Left hindlimb (tissue), 1 donor: ENCODE data around the gene RNF32.
"Not testable (repeated sequence)": the region's sequence is repeated elsewhere in the genome, so short reads cannot be mapped to it uniquely, and the experiment has no call there.

ENCODE experiments used
- DNase-seq: peaks from one replicate; pipeline ENCODE4 v3.0.0-alpha.2; 2018

RNF32 gene

GRCh38 chr7:156676263-156676662 lies 35.7 kb downstream of the RNF32 start:
- DNase-seq, result no peak

DNA sequence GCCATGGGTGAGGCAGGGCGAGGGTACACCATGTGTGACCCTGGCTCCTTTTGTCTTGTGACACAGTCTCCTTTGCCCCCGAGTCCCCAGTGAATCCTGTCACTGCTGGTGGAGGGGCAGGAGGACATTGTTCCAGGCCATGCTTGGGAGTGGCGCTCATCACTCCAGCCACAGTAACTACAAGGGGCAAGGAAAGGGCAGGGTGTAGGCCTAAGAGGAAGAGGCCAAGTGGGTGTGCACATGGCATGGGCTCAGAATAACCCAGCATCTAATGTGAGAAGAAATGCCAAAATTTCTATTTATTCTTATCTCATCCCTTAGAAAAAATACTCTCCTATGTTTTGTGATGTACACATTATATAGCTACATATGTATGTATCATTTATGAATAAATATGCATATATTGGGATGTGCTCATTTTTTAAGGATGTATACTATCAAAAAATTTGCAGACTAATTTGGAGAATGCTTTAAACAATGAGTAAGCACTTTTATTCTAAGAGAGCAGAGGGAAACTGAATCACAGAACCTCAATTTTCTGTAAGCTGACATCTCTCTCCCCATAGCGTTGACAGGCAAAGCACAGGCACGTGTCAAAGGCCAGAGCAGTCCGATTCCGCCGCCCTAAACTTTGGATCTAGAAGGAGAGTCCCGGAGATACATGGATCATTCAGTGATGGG lies 36.9 kb downstream of the RNF32 start:
- DNase-seq, result no peak

DNA sequence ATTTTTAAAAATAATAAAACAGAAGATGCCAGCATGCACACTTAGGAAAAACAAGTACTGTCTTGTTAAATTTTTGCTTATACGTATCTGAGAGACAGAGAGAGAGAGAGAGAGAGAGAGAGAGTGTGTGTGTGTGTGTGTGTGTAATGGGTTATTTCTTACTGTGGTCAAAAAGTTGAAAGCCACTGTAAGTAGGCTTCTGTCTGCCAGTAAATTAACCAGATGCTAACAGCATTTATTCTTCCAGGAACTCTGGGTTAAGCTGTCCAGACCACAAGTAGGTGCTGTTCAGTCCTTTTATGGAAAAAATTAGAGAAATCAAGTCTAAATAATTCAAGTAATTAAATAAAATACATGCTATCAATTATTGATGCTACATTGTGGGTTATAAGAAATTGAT lies 39.7 kb downstream of the RNF32 start:
- no peak for DNase-seq

- DNase-seq, result no peak
Observed at GRCh38 chr7:156682928-156683327, 42.4 kb downstream of the RNF32 start.

- no peak for DNase-seq
Observed at GRCh38 chr7:156684251-156684650, 43.7 kb downstream of the RNF32 start.

- DNase-seq, result no peak
Observed at GRCh38 chr7:156684661-156685060, 44.1 kb downstream of the RNF32 start.

DNA sequence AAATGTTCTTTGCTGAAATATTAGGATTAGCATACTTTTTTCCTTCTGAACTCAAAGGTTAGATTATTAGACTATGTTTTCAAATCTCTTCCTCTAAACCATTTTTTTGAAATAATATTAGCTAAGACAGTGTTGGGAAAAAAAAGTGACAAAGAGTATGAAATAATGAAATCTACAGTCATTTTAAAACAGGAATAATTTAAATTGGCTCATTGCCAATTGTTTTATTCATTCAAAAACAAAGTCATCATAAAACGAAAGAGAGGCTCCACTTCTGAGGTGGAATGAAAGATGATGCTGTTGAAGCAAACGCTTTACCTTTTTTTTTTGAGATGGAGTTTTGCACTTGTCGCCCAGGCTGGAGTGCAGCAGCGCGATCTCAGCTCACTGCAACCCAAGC lies 51.2 kb downstream of the RNF32 start:
- no peak for DNase-seq

- no peak for DNase-seq
Observed at GRCh38 chr7:156692849-156693248, 52.3 kb downstream of the RNF32 start.

GRCh38 chr7:156693627-156694026 lies 53.1 kb downstream of the RNF32 start:
- DNase-seq, result no peak

DNA sequence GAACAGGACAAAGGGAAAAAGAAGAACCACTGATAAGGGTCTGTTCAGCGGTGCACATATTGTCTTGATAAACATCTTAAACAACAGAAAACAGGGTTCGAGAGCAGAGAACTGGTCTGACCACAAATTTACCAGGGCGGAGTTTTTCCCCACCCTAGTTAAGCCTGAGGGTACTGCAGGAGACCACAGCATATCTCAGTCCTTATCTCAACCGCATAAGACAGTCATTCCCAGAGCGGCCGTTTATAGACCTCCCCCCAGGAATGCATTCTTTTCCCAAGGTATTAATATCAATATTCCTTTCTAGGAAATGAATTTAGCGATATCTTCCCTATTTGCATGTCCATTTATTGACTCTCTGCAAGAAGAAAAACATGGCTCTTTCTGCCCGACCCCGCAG lies 56.7 kb downstream of the RNF32 start:
- DNase-seq, result not testable (repeated sequence)

DNA sequence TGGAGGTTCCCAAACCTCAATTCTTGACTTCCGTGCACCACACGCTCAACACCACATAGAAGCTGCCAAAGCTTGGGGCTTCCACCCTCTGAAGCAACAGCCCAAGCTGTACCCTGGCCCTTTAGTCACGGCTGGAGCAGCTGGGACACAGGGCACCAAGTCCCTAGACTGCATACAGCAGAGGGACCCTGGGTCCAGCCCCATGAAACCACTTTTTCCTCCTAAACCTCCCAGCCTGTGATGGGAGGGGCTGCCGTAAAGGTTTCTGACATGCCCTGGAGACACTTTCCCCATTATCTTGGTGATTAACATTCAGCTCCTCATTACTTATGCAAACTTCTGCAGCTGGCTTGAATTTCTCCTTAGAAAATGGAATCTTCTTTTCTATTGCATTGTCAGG lies 57.9 kb downstream of the RNF32 start:
- DNase-seq, result not testable (repeated sequence)

GRCh38 chr7:156701787-156702186 lies 61.2 kb downstream of the RNF32 start:
- not testable (repeated sequence) for DNase-seq

- no peak for DNase-seq
Observed at GRCh38 chr7:156702399-156702798, 61.8 kb downstream of the RNF32 start.

DNA sequence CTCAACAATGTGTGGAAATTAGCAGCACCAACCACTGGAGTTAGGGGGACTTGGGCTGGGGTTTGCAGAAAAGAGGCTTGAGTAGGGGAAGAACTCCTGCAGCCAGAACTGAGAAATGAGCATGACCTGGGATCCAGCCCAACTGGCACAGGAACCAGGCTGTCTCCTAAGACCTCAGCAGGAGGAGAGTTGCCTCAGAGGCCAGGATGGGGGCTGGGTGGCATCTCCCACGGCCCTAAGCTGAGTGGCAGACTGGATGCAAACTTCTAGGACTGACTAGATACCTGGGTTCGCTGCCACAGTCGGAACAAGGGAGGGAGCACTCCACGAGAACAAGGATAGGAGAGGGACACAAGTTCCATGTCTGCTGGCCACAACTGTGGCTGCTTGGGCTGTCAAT lies 62.6 kb downstream of the RNF32 start:
- no peak for DNase-seq

DNA sequence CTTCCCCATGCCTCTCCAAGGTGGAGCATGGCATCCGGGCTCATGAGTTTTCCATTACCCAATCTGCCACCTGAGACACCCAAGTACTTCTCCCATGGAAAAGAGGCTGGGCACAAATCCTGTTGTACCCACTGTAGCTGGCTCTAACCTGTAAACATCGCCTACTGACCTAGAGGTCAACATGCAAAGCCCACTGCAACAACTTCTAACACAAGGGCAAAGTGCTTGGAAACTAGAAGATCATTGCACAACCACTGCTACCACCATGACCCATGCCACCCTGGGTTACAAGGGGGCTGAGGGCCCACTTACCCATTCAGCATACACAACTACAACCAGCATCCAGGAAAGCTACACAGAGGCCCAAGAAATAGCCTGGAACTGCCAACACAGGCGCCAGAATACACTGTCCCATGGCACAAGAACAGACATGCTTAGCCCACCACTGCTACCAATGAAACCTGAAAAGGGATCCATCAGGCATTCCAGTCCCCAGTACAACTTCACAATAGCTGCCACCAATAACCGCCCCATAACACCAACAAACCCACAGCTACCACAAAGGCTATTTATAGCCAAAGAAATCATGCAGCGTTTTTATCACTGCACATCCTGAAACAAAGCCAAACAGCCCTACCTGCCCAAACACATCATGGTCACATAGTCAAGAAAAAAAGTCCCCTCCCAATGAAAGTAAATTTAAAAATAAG lies 63.4 kb downstream of the RNF32 start:
- DNase-seq, result no peak

GRCh38 chr7:156722043-156722826 lies 81.7 kb downstream of the RNF32 start:
- no peak for DNase-seq

- no peak for DNase-seq
Observed at GRCh38 chr7:156725073-156725472, 84.5 kb downstream of the RNF32 start.

DNA sequence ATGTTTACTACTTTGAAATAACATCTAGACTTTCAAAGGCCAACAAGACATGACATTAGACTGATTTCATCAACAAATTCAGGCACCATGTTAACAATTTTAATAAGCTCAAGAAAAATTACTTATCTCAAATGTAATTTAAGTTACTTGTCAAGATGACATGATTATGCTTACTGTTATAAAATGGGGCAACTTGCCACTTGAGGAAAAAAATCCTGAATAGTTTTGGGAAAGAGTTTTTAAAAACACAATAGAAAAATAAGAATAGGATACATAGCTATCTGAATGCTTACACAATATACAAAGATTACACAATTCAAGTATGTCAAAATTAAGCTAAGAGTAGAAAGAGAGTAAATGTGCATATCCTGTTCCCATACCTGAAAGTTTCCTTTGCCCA lies 85.4 kb downstream of the RNF32 start:
- no peak for DNase-seq
